HFF-Myc (cell line): ENCODE data around the gene VPS18.

Experiments used
- DNase-seq: peaks from one replicate; pipeline ENCODE4 v3.0.0-alpha.2; 2011; ENCODE audit warnings: low read depth; ENCODE audit errors: extremely low read depth
- H3K4me3 ChIP-seq: replicated peaks from 2 replicates; pipeline ENCODE4 v1.5.1; 2011; ENCODE audit warnings: low read depth, mild to moderate bottlenecking, control low read depth, low read length
- CTCF ChIP-seq: IDR thresholded peaks from 2 replicates; pipeline ENCODE4 v1.5.1; 2012; ENCODE audit warnings: mild to moderate bottlenecking, low read depth, low read length, control low read depth; ENCODE audit errors: missing control alignments

The VPS18 gene

GRCh38 chr15:40936234-40936708, 42.0 kb downstream of the VPS18 start:
- DNase-seq: no peak
- no peak for TF ChIP-seq CTCF
- H3K4me3 ChIP-seq: no peak overlapping the region

- no peak overlapping the region for H3K4me3 ChIP-seq
- no peak for DNase-seq
- TF ChIP-seq CTCF: no peak
Measured at GRCh38 chr15:40936709-40937666, 42.7 kb downstream of the VPS18 start.

GRCh38 chr15:40937762-40938535, 43.7 kb downstream of the VPS18 start:
- DNase-seq: no peak
- TF ChIP-seq CTCF: peak; percentile 22
- no peak overlapping the region for H3K4me3 ChIP-seq

GRCh38 chr15:40938536-40938870, 44.3 kb downstream of the VPS18 start:
- DNase-seq: no peak
- no peak overlapping the region for H3K4me3 ChIP-seq
- TF ChIP-seq CTCF: no peak

GRCh38 chr15:40940296-40940801, 46.1 kb downstream of the VPS18 start:
- H3K4me3 ChIP-seq: no peak overlapping the region
- TF ChIP-seq CTCF: no peak
- no peak for DNase-seq

GRCh38 chr15:40941068-40941527, 46.8 kb downstream of the VPS18 start:
- TF ChIP-seq CTCF: no peak
- DNase-seq: no peak
- peak overlapping the region; percentile 27 for H3K4me3 ChIP-seq
